Measurements from ENCODE around the gene BET1.

GRCh38 chr7:93944673-93945072 lies 59.5 kb downstream of the BET1 start:
- TF ChIP-seq, protein P1, sequence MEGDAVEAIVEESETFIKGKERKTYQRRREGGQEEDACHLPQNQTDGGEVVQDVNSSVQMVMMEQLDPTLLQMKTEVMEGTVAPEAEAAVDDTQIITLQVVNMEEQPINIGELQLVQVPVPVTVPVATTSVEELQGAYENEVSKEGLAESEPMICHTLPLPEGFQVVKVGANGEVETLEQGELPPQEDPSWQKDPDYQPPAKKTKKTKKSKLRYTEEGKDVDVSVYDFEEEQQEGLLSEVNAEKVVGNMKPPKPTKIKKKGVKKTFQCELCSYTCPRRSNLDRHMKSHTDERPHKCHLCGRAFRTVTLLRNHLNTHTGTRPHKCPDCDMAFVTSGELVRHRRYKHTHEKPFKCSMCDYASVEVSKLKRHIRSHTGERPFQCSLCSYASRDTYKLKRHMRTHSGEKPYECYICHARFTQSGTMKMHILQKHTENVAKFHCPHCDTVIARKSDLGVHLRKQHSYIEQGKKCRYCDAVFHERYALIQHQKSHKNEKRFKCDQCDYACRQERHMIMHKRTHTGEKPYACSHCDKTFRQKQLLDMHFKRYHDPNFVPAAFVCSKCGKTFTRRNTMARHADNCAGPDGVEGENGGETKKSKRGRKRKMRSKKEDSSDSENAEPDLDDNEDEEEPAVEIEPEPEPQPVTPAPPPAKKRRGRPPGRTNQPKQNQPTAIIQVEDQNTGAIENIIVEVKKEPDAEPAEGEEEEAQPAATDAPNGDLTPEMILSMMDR (IDR thresholded peaks at IDR 0.05) = no peak
- no peak for TF ChIP-seq POLR2A (IDR thresholded peaks at IDR 0.05)
